ENCODE data around the gene COL28A1.

The COL28A1 gene

GRCh38 chr7:7323921-7324320 lies 211.8 kb downstream of the COL28A1 start:
- no peak for DNase-seq

- DNase-seq: no peak
These were observed 212.3 kb downstream of the COL28A1 start for GRCh38 chr7:7323352-7323751.

GRCh38 chr7:7321681-7322080 lies 214.0 kb downstream of the COL28A1 start:
- DNase-seq: no peak

- peak; percentile 24 for DNase-seq
These were observed 217.1 kb downstream of the COL28A1 start for GRCh38 chr7:7318601-7319000.

- no peak for DNase-seq
These were observed 217.8 kb downstream of the COL28A1 start for GRCh38 chr7:7317850-7318249.

- no peak for DNase-seq
These were observed 219.8 kb downstream of the COL28A1 start for GRCh38 chr7:7315851-7316250.

- DNase-seq: no peak
These were observed 223.3 kb downstream of the COL28A1 start for GRCh38 chr7:7312323-7312722.

- no peak for DNase-seq
These were observed 224.7 kb downstream of the COL28A1 start for GRCh38 chr7:7311001-7311400.

- peak; percentile 14 for DNase-seq
These were observed 226.5 kb downstream of the COL28A1 start for GRCh38 chr7:7309203-7309602.

Measured in inflammatory macrophage treated with lipopolysaccharide for 4 hours (primary cell).